Progenitor cell of endocrine pancreas (in vitro differentiated cells): ENCODE data around the gene ENKD1. TPM values are rescaled to one million over a fixed set of nuclear protein-coding genes. Genes with fewer than 3 reads are reported as not detected.

Experiments used
- DNase-seq: peaks from one replicate; pipeline ENCODE4 v3.0.0; 2021; ENCODE audit warnings: low spot score; ENCODE audit not compliant: unreplicated experiment
- H3K27ac Mint-ChIP-seq: 2 replicates; pipeline ENCODE4 v1.8.0; 2021; ENCODE audit warnings: mild to moderate bottlenecking, moderate library complexity, mixed read lengths
- H3K27me3 Mint-ChIP-seq: 2 replicates; pipeline ENCODE4 v1.8.0; 2021; ENCODE audit warnings: mixed read lengths
- H3K36me3 Mint-ChIP-seq: 2 replicates; pipeline ENCODE4 v1.8.0; 2022; ENCODE audit warnings: mixed read lengths; ENCODE audit not compliant: insufficient read depth
- H3K4me1 Mint-ChIP-seq: 2 replicates; pipeline ENCODE4 v1.8.0; 2021; ENCODE audit warnings: low read depth, mixed read lengths
- H3K4me3 Mint-ChIP-seq: 2 replicates; pipeline ENCODE4 v1.8.0; 2021; ENCODE audit warnings: low read depth, mild to moderate bottlenecking, moderate library complexity, mixed read lengths
- H3K9me3 Mint-ChIP-seq: 2 replicates; pipeline ENCODE4 v1.8.0; 2021; ENCODE audit warnings: low read depth, mixed read lengths
- CTCF ChIP-seq: fragments of 200-600 bp; sonication (generic); IDR thresholded peaks from one replicate; pipeline ENCODE4 v1.5.0; 2021; ENCODE audit warnings: antibody characterized with exemption, mild to moderate bottlenecking; ENCODE audit not compliant: unreplicated experiment
- total RNA-seq: library from RNA; stranded (reverse); gene quantifications from 2 replicates; pipeline ENCODE4 v1.2.1, GENCODE V29; 2021

ENKD1 gene
- total RNA-seq, 1 donor from 2014 or later: 25.1 TPM

GRCh38 chr16:67628216-67628615 lies 38.3 kb downstream of the ENKD1 start:
- no peaks in the 10 kb centered on the region for H3K4me1 Mint-ChIP-seq
- no peaks in the 10 kb centered on the region for H3K9me3 Mint-ChIP-seq
- H3K4me3 Mint-ChIP-seq: no peak overlapping the region
- peak overlapping the region; percentile 20 for H3K27ac Mint-ChIP-seq
- no peaks in the 10 kb centered on the region for H3K27me3 Mint-ChIP-seq
- peaks cover 29% of the 10 kb centered on the region for H3K36me3 Mint-ChIP-seq
- no peak for DNase-seq
- no peak for TF ChIP-seq CTCF

DNA sequence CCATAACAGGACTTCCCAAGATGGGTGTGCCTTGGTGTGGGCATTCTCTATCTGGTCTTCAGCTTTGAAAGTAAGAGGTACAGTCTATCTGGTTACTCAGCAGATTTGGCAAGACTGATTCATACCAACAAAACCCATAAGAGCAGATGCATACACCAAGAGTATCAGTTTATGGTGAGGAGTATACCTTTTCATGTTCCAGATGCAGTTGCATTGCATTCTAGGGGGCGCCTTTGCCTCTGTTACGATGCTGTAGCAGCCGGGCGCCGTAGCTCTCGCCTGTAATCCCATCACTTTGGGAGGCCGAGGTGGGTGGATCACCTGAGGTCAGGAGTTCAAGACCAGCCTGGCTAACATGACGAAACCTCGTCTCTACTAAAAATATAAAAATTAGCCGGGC lies 52.7 kb downstream of the ENKD1 start:
- Mint-ChIP-seq H3K27me3 (no peaks in the 10 kb centered on the region), H3K9me3 (no peaks in the 10 kb centered on the region), H3K27ac (no peak overlapping the region), H3K4me3 (no peak overlapping the region), H3K36me3 (peaks cover 18% of the 10 kb centered on the region), H3K4me1 (no peaks in the 10 kb centered on the region)
- no peak for DNase-seq
- TF ChIP-seq CTCF: peak; percentile 28

Other genes with a start within 250 kb of the ENKD1 start
- gene HSD11B2, start 235.6 kb downstream of the ENKD1 start, total RNA-seq: 38.7 and 44.5 TPM in 2 replicates
- gene ATP6V0D1, start 185.6 kb downstream of the ENKD1 start, total RNA-seq: 65.3 and 67.5 TPM in 2 replicates
- not detected in 2 replicates for gene AGRP, start 183.2 kb downstream of the ENKD1 start, total RNA-seq
- 72.7 and 78.8 TPM in 2 replicates for gene RIPOR1, start 137.9 kb downstream of the ENKD1 start, total RNA-seq
- gene CTCF, start 104.2 kb downstream of the ENKD1 start, total RNA-seq: 67.8 and 69.8 TPM in 2 replicates
- 11.8 and 14.2 TPM in 2 replicates for gene CARMIL2, start 21.6 kb downstream of the ENKD1 start, total RNA-seq
- gene ACD, start 6.5 kb downstream of the ENKD1 start, total RNA-seq: 32.7 and 34.7 TPM in 2 replicates
- 5.6 and 6.4 TPM in 2 replicates for gene PARD6A, start 5.8 kb downstream of the ENKD1 start, total RNA-seq
- 2.5 and 2.6 TPM in 2 replicates for gene C16orf86, start 64 bp upstream of the ENKD1 start, total RNA-seq
- gene GFOD2, start 52.6 kb upstream of the ENKD1 start, total RNA-seq: 38.8 and 40.7 TPM in 2 replicates
- gene RANBP10, start 139.8 kb upstream of the ENKD1 start, total RNA-seq: 33.5 and 34.1 TPM in 2 replicates
- gene TSNAXIP1, start 140.1 kb upstream of the ENKD1 start, total RNA-seq: 12.3 and 14.5 TPM in 2 replicates
- gene THAP11, start 175.6 kb upstream of the ENKD1 start, total RNA-seq: 28.6 and 32.0 TPM in 2 replicates
- gene NUTF2, start 180.2 kb upstream of the ENKD1 start, total RNA-seq: 167 and 177 TPM in 2 replicates
- 76.2 and 80.6 TPM in 2 replicates for gene CENPT, start 180.9 kb upstream of the ENKD1 start, total RNA-seq
- 96.8 and 110 TPM in 2 replicates for gene EDC4, start 206.3 kb upstream of the ENKD1 start, total RNA-seq
- not detected in 2 replicates for gene NRN1L, start 218.1 kb upstream of the ENKD1 start, total RNA-seq
- gene PSKH1, start 226.5 kb upstream of the ENKD1 start, total RNA-seq: 42.8 and 45.0 TPM in 2 replicates